Measurements from ENCODE around the gene FMO5.
"Not testable (repeated sequence)": the region's sequence is repeated elsewhere in the genome, so short reads cannot be mapped to it uniquely, and the experiment has no call there.

DNA sequence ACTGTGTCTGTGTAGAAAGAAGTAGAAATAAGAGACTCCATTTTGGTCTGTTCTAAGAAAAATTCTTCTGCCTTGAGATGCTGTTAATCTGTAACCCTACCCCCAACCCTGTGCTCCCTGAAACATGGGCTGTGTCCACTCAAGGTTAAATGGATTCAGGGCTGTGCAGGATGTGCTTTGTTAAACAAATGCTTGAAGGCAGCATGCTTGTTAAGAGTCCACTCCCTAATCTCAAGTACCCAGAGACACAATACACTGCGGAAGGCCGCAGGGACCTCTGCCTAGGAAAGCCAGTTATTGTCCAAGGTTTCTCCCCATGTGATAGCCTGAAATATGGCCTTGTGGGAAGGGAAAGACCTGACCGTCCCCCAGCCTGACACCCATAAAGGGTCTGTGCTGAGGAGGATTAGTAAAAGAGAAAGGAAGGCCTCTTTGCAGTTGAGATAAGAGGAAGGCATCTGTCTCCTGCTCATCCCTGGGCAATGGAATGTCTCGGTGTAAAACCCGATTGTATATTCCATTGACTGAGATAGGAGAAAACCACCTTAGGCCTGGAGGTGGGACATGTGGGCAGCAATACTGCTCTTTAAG is 15.1 kb upstream of the FMO5 start:
- TF ChIP-seq, protein P1, sequence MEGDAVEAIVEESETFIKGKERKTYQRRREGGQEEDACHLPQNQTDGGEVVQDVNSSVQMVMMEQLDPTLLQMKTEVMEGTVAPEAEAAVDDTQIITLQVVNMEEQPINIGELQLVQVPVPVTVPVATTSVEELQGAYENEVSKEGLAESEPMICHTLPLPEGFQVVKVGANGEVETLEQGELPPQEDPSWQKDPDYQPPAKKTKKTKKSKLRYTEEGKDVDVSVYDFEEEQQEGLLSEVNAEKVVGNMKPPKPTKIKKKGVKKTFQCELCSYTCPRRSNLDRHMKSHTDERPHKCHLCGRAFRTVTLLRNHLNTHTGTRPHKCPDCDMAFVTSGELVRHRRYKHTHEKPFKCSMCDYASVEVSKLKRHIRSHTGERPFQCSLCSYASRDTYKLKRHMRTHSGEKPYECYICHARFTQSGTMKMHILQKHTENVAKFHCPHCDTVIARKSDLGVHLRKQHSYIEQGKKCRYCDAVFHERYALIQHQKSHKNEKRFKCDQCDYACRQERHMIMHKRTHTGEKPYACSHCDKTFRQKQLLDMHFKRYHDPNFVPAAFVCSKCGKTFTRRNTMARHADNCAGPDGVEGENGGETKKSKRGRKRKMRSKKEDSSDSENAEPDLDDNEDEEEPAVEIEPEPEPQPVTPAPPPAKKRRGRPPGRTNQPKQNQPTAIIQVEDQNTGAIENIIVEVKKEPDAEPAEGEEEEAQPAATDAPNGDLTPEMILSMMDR (IDR thresholded peaks at IDR 0.05 in 2 of 3, conservative IDR thresholded peaks at IDR 0.05 in 1 of 3; ENCODE audit: control insufficient read depth in 2 of 3, extremely low read depth in 1 of 3, insufficient read depth in 1 of 3, low read depth in 3 of 3, low read length in 3 of 3) = not testable (repeated sequence)
- not testable (repeated sequence) for TF ChIP-seq NR2C2 (IDR thresholded peaks at IDR 0.05; ENCODE audit: borderline replicate concordance, control insufficient read depth, insufficient read length, low read depth); MTA3 (IDR thresholded peaks at IDR 0.05; ENCODE audit: borderline replicate concordance, low read length); SIX5 (IDR thresholded peaks at IDR 0.05; ENCODE audit: low read depth, low read length, severe bottlenecking); MYC (IDR thresholded peaks at IDR 0.05; ENCODE audit: insufficient read depth, insufficient read length, insufficient replicate concordance, low read length, severe bottlenecking); TCF3 (IDR thresholded peaks at IDR 0.05; ENCODE audit: borderline replicate concordance, insufficient read depth, low read depth, low read length); ZSCAN29 (IDR thresholded peaks at IDR 0.05); CBX3 (IDR thresholded peaks at IDR 0.05; ENCODE audit: borderline replicate concordance, low read depth); EZH2 (IDR thresholded peaks at IDR 0.05; ENCODE audit: borderline replicate concordance, control insufficient read depth, low read depth, low read length)

All from GM12878 (cell line).